IgD-negative memory B cell (primary cell): ENCODE results near the gene LCN1. TPM values are rescaled to one million over a fixed set of nuclear protein-coding genes. Genes with fewer than 3 reads are reported as not detected.

ENCODE experiments used
- H3K27ac Mint-ChIP-seq, 3 donors: one replicate each; pipeline ENCODE4 v1.8.0; 2020 to 2022; ENCODE audit warnings: mild to moderate bottlenecking in 3 of 3, mixed read lengths in 3 of 3, moderate library complexity in 1 of 3
- H3K27me3 Mint-ChIP-seq: one replicate; pipeline ENCODE4 v1.8.0; 2021; ENCODE audit warnings: mixed read lengths
- H3K36me3 Mint-ChIP-seq: one replicate; pipeline ENCODE4 v1.8.0; 2020; ENCODE audit warnings: mild to moderate bottlenecking, mixed read lengths
- H3K4me1 Mint-ChIP-seq, 3 donors: one replicate each; pipeline ENCODE4 v1.8.0; 2020 to 2022; ENCODE audit warnings: mixed read lengths in 3 of 3, mild to moderate bottlenecking in 1 of 3
- H3K4me3 Mint-ChIP-seq, 4 donors: one replicate each; pipeline ENCODE4 v1.8.0; 2020 to 2022; ENCODE audit warnings: mild to moderate bottlenecking in 4 of 4, mixed read lengths in 4 of 4, moderate library complexity in 3 of 4
- H3K9me3 Mint-ChIP-seq, 3 donors: one replicate each; pipeline ENCODE4 v1.8.0; 2020 to 2021; ENCODE audit warnings: mixed read lengths in 3 of 3, mild to moderate bottlenecking in 1 of 3
- polyA plus RNA-seq: library from polyadenylated mRNA; unstranded; fragments of 300-500 nt; fragmentation: Illumina TruSeq; gene quantifications from one replicate; pipeline ENCODE4 v1.2.3, GENCODE V29; 2021

Gene LCN1
- polyA plus RNA-seq, 1 donor from 2014 or later = not detected

- Mint-ChIP-seq H3K9me3 (no peaks in the 10 kb centered on the region), H3K27ac (no peak overlapping the region), H3K36me3 (no peaks in the 10 kb centered on the region), H3K27me3 (peaks cover 14% of the 10 kb centered on the region), H3K4me1 (peaks cover 1 to 6% (median 3%) of the 10 kb centered on the region in 3 donors), H3K4me3 (no peak overlapping the region)
Measured at GRCh38 chr9:135485385-135485784, 35.9 kb upstream of the LCN1 start.

GRCh38 chr9:135485832-135486231 lies 35.4 kb upstream of the LCN1 start:
- Mint-ChIP-seq H3K4me1 (peaks cover 1 to 6% (median 3%) of the 10 kb centered on the region in 3 donors), H3K27me3 (peaks cover 14% of the 10 kb centered on the region), H3K36me3 (no peaks in the 10 kb centered on the region), H3K4me3 (no peak overlapping the region), H3K9me3 (no peaks in the 10 kb centered on the region), H3K27ac (no peak overlapping the region)

GRCh38 chr9:135486267-135487065 lies 34.8 kb upstream of the LCN1 start:
- H3K9me3 Mint-ChIP-seq = no peaks in the 10 kb centered on the region
- H3K36me3 Mint-ChIP-seq = no peaks in the 10 kb centered on the region
- H3K27me3 Mint-ChIP-seq = peaks cover 14% of the 10 kb centered on the region
- no peak overlapping the region for H3K27ac Mint-ChIP-seq
- H3K4me3 Mint-ChIP-seq = no peak overlapping the region
- H3K4me1 Mint-ChIP-seq = peaks cover 0 to 6% (median 3%) of the 10 kb centered on the region in 3 donors

- Mint-ChIP-seq H3K36me3 (no peaks in the 10 kb centered on the region), H3K4me1 (no peaks in the 10 kb centered on the region)
Measured at GRCh38 chr9:135487281-135488012, 33.8 kb upstream of the LCN1 start.

GRCh38 chr9:135488013-135488330 lies 33.3 kb upstream of the LCN1 start:
- Mint-ChIP-seq H3K27me3 (peaks cover 11% of the 10 kb centered on the region), H3K27ac (no peak overlapping the region)

More at GRCh38 chr9:135487281-135488012, 33.8 kb upstream of the LCN1 start:
- peaks cover 11% of the 10 kb centered on the region for H3K27me3 Mint-ChIP-seq
- no peaks in the 10 kb centered on the region for H3K9me3 Mint-ChIP-seq
- no peak overlapping the region for H3K4me3 Mint-ChIP-seq
- no peak overlapping the region for H3K27ac Mint-ChIP-seq

GRCh38 chr9:135488527-135488926 lies 32.7 kb upstream of the LCN1 start:
- Mint-ChIP-seq H3K27me3 (peaks cover 6% of the 10 kb centered on the region), H3K27ac (no peak overlapping the region), H3K4me1 (no peaks in the 10 kb centered on the region), H3K9me3 (no peaks in the 10 kb centered on the region), H3K36me3 (no peaks in the 10 kb centered on the region), H3K4me3 (no peak overlapping the region)

More at GRCh38 chr9:135488013-135488330, 33.3 kb upstream of the LCN1 start:
- no peaks in the 10 kb centered on the region for H3K36me3 Mint-ChIP-seq
- no peaks in the 10 kb centered on the region for H3K4me1 Mint-ChIP-seq
- no peak overlapping the region for H3K4me3 Mint-ChIP-seq
- H3K9me3 Mint-ChIP-seq = no peaks in the 10 kb centered on the region

GRCh38 chr9:135489188-135489906 lies 31.9 kb upstream of the LCN1 start:
- no peaks in the 10 kb centered on the region for H3K9me3 Mint-ChIP-seq
- no peak overlapping the region for H3K27ac Mint-ChIP-seq
- no peaks in the 10 kb centered on the region for H3K4me1 Mint-ChIP-seq
- no peak overlapping the region for H3K4me3 Mint-ChIP-seq
- H3K36me3 Mint-ChIP-seq = no peaks in the 10 kb centered on the region
- no peaks in the 10 kb centered on the region for H3K27me3 Mint-ChIP-seq

GRCh38 chr9:135490166-135490870 lies 30.9 kb upstream of the LCN1 start:
- H3K4me3 Mint-ChIP-seq = no peak overlapping the region
- H3K27me3 Mint-ChIP-seq = no peaks in the 10 kb centered on the region
- no peaks in the 10 kb centered on the region for H3K36me3 Mint-ChIP-seq
- H3K4me1 Mint-ChIP-seq = no peaks in the 10 kb centered on the region
- H3K9me3 Mint-ChIP-seq = no peaks in the 10 kb centered on the region
- H3K27ac Mint-ChIP-seq = no peak overlapping the region

- no peak overlapping the region for H3K4me3 Mint-ChIP-seq
- H3K36me3 Mint-ChIP-seq = no peaks in the 10 kb centered on the region
- H3K9me3 Mint-ChIP-seq = no peaks in the 10 kb centered on the region
- H3K27me3 Mint-ChIP-seq = no peaks in the 10 kb centered on the region
- H3K27ac Mint-ChIP-seq = no peak overlapping the region
- no peaks in the 10 kb centered on the region for H3K4me1 Mint-ChIP-seq
Measured at GRCh38 chr9:135490980-135491464, 30.2 kb upstream of the LCN1 start.

GRCh38 chr9:135491764-135492163 lies 29.5 kb upstream of the LCN1 start:
- H3K27me3 Mint-ChIP-seq = no peaks in the 10 kb centered on the region
- no peaks in the 10 kb centered on the region for H3K4me1 Mint-ChIP-seq
- H3K27ac Mint-ChIP-seq = no peak overlapping the region
- H3K9me3 Mint-ChIP-seq = no peaks in the 10 kb centered on the region
- no peak overlapping the region for H3K4me3 Mint-ChIP-seq
- H3K36me3 Mint-ChIP-seq = no peaks in the 10 kb centered on the region

- no peaks in the 10 kb centered on the region for H3K9me3 Mint-ChIP-seq
- H3K4me3 Mint-ChIP-seq = no peak overlapping the region
- no peaks in the 10 kb centered on the region for H3K27me3 Mint-ChIP-seq
Measured at GRCh38 chr9:135492886-135493669, 28.2 kb upstream of the LCN1 start.

GRCh38 chr9:135494791-135495559 lies 26.3 kb upstream of the LCN1 start:
- no peaks in the 10 kb centered on the region for H3K9me3 Mint-ChIP-seq
- H3K4me3 Mint-ChIP-seq = no peak overlapping the region
- no peaks in the 10 kb centered on the region for H3K27me3 Mint-ChIP-seq
- no peaks in the 10 kb centered on the region for H3K36me3 Mint-ChIP-seq
- peaks cover 0 to 2% (median 0%) of the 10 kb centered on the region in 3 donors for H3K4me1 Mint-ChIP-seq
- H3K27ac Mint-ChIP-seq = no peak overlapping the region

More at GRCh38 chr9:135492886-135493669, 28.2 kb upstream of the LCN1 start:
- H3K27ac Mint-ChIP-seq = no peak overlapping the region
- H3K36me3 Mint-ChIP-seq = no peaks in the 10 kb centered on the region
- H3K4me1 Mint-ChIP-seq = no peaks in the 10 kb centered on the region

GRCh38 chr9:135498381-135499126 lies 22.7 kb upstream of the LCN1 start:
- Mint-ChIP-seq H3K4me1 (peaks cover 0 to 7% (median 4%) of the 10 kb centered on the region in 3 donors), H3K9me3 (no peaks in the 10 kb centered on the region), H3K36me3 (no peaks in the 10 kb centered on the region), H3K4me3 (peak overlapping the region in 3 of 4 donors; percentile 30 to 95 (median 60)), H3K27ac (peak overlapping the region in 1 of 3 donors; percentile 76), H3K27me3 (no peaks in the 10 kb centered on the region)
